ENCODE results near the gene PKM. TPM values are rescaled to one million over a fixed set of nuclear protein-coding genes. Genes with fewer than 3 reads are reported as not detected.
A peak's percentile ranks its signal among the peaks of the same experiment; 100 is the strongest.

PKM gene
- total and polyA plus RNA-seq, 2 experiments from 2014 or later: 2,427 to 2,534 TPM

- WGBS, 2 experiments (ENCODE audit: low coverage in 1 of 2, low lambda C conversion rate in 2 of 2, missing lambda C conversion rate in 2 of 2): 16 to 17% methylated on average over 11 to 12 of the region's 12 CpGs
- DNase-seq: no peak
- H3K9me2 ChIP-seq (ENCODE audit: insufficient read depth): no peaks in the 10 kb centered on the region
- no peak for TF ChIP-seq EZH2phosphoT487 (IDR thresholded peaks at IDR 0.05; ENCODE audit: insufficient read depth, low read depth)
- no peak for TF ChIP-seq EZH2 (IDR thresholded peaks at IDR 0.05; ENCODE audit: insufficient read depth, poor library complexity, severe bottlenecking)
- no peaks in the 10 kb centered on the region for H3K9me3 ChIP-seq (ENCODE audit: low read depth)
- H3K4me1 ChIP-seq (ENCODE audit: insufficient read depth): peaks cover 9% of the 10 kb centered on the region; the same call in 1 of the 2 replicates
- in situ Hi-C loops (cut with MboI): no loop called here
- H2AFZ ChIP-seq: peak overlapping the region; percentile 57
- H3K27ac ChIP-seq: no peak overlapping the region
- no peaks in the 10 kb centered on the region for H4K20me1 ChIP-seq (ENCODE audit: insufficient read depth)
- no peaks in the 10 kb centered on the region for H3F3A ChIP-seq (ENCODE audit: insufficient read depth)
- H3K9ac ChIP-seq: peak overlapping the region; percentile 23; the same call in 1 of the 2 replicates
- H3K79me2 ChIP-seq (ENCODE audit: insufficient read depth): no peaks in the 10 kb centered on the region
- no peaks in the 10 kb centered on the region for H3K36me3 ChIP-seq (ENCODE audit: low read depth)
- H3K4me2 ChIP-seq (ENCODE audit: unreplicated experiment): peak overlapping the region; percentile 58
- peak overlapping the region; percentile 53 for H3K4me3 ChIP-seq
- H3K27me3 ChIP-seq (replicated peaks; ENCODE audit: insufficient read depth): 0 out of 2 replicates have a peak, but pooled peaks cover 9% of the 10 kb centered on the region
Measured at GRCh38 chr15:72183781-72184164, 47.2 kb downstream of the PKM start.

- in situ Hi-C loops (cut with MboI): no loop called here
- no peak overlapping the region for H2AFZ ChIP-seq
- peaks cover 9% of the 10 kb centered on the region; the same call in 1 of the 2 replicates for H3K4me1 ChIP-seq (ENCODE audit: insufficient read depth)
- H3K79me2 ChIP-seq (ENCODE audit: insufficient read depth): no peaks in the 10 kb centered on the region
- H3K27ac ChIP-seq: no peak overlapping the region
- H3K9ac ChIP-seq: no peak overlapping the region
- no peak overlapping the region for H3K4me3 ChIP-seq
- WGBS, 2 experiments (ENCODE audit: low coverage in 1 of 2, low lambda C conversion rate in 2 of 2, missing lambda C conversion rate in 2 of 2): 88 to 94% methylated on average over 3 of the region's 3 CpGs
- H3K36me3 ChIP-seq (ENCODE audit: low read depth): no peaks in the 10 kb centered on the region
- H3K27me3 ChIP-seq (replicated peaks; ENCODE audit: insufficient read depth): 0 out of 2 replicates have a peak, but pooled peaks cover 9% of the 10 kb centered on the region
- no peak overlapping the region for H3K4me2 ChIP-seq (ENCODE audit: unreplicated experiment)
- no peaks in the 10 kb centered on the region for H3K9me3 ChIP-seq (ENCODE audit: low read depth)
- no peak for DNase-seq
- TF ChIP-seq EZH2 (IDR thresholded peaks at IDR 0.05; ENCODE audit: insufficient read depth, poor library complexity, severe bottlenecking) (no peak), EZH2phosphoT487 (IDR thresholded peaks at IDR 0.05; ENCODE audit: insufficient read depth, low read depth) (no peak)
- no peaks in the 10 kb centered on the region for H3F3A ChIP-seq (ENCODE audit: insufficient read depth)
- H4K20me1 ChIP-seq (ENCODE audit: insufficient read depth): no peaks in the 10 kb centered on the region
- no peaks in the 10 kb centered on the region for H3K9me2 ChIP-seq (ENCODE audit: insufficient read depth)
Measured at GRCh38 chr15:72182673-72183072, 48.3 kb downstream of the PKM start.

GRCh38 chr15:72182244-72182643 is 48.7 kb downstream of the PKM start:
- WGBS, 2 experiments (ENCODE audit: low coverage in 1 of 2, low lambda C conversion rate in 2 of 2, missing lambda C conversion rate in 2 of 2): 77 to 81% methylated on average over 3 of the region's 3 CpGs
- TF ChIP-seq EZH2phosphoT487 (IDR thresholded peaks at IDR 0.05; ENCODE audit: insufficient read depth, low read depth): no peak
- no peak for TF ChIP-seq EZH2 (IDR thresholded peaks at IDR 0.05; ENCODE audit: insufficient read depth, poor library complexity, severe bottlenecking)
- in situ Hi-C loops (cut with MboI): no loop called here
- Histone ChIP-seq H3K36me3 (ENCODE audit: low read depth) (no peaks in the 10 kb centered on the region), H3K79me2 (ENCODE audit: insufficient read depth) (no peaks in the 10 kb centered on the region), H3K27me3 (replicated peaks; ENCODE audit: insufficient read depth) (0 out of 2 replicates have a peak, but pooled peaks cover 9% of the 10 kb centered on the region), H3K9me3 (ENCODE audit: low read depth) (no peaks in the 10 kb centered on the region), H3K4me3 (no peak overlapping the region), H3K27ac (no peak overlapping the region), H3K9ac (no peak overlapping the region), H3K4me1 (ENCODE audit: insufficient read depth) (peaks cover 9% of the 10 kb centered on the region; the same call in 1 of the 2 replicates), H4K20me1 (ENCODE audit: insufficient read depth) (no peaks in the 10 kb centered on the region), H3K4me2 (ENCODE audit: unreplicated experiment) (no peak overlapping the region), H3K9me2 (ENCODE audit: insufficient read depth) (no peaks in the 10 kb centered on the region), H2AFZ (no peak overlapping the region), H3F3A (ENCODE audit: insufficient read depth) (no peaks in the 10 kb centered on the region)
- no peak for DNase-seq

GRCh38 chr15:72180761-72181324 is 50.1 kb downstream of the PKM start:
- TF ChIP-seq EZH2 (IDR thresholded peaks at IDR 0.05; ENCODE audit: insufficient read depth, poor library complexity, severe bottlenecking): no peak
- TF ChIP-seq EZH2phosphoT487 (IDR thresholded peaks at IDR 0.05; ENCODE audit: insufficient read depth, low read depth): no peak
- no peak overlapping the region for H3K4me2 ChIP-seq (ENCODE audit: unreplicated experiment)
- H2AFZ ChIP-seq: no peak overlapping the region
- no peaks in the 10 kb centered on the region for H3K36me3 ChIP-seq (ENCODE audit: low read depth)
- H3K4me3 ChIP-seq: no peak overlapping the region
- H3K27ac ChIP-seq: no peak overlapping the region
- no peak overlapping the region for H3K9ac ChIP-seq
- WGBS, 2 experiments (ENCODE audit: low coverage in 1 of 2, low lambda C conversion rate in 2 of 2, missing lambda C conversion rate in 2 of 2): 64 to 75% methylated on average over 5 of the region's 5 CpGs
- H3K27me3 ChIP-seq (replicated peaks; ENCODE audit: insufficient read depth): 0 out of 2 replicates have a peak, but pooled peaks cover 10% of the 10 kb centered on the region
- H3K9me2 ChIP-seq (ENCODE audit: insufficient read depth): no peaks in the 10 kb centered on the region
- no peaks in the 10 kb centered on the region for H3K79me2 ChIP-seq (ENCODE audit: insufficient read depth)
- no peaks in the 10 kb centered on the region for H4K20me1 ChIP-seq (ENCODE audit: insufficient read depth)
- in situ Hi-C loops (cut with MboI): no loop called here
- DNase-seq: no peak
- H3F3A ChIP-seq (ENCODE audit: insufficient read depth): no peaks in the 10 kb centered on the region
- H3K9me3 ChIP-seq (ENCODE audit: low read depth): no peaks in the 10 kb centered on the region
- peaks cover 9% of the 10 kb centered on the region; the same call in 1 of the 2 replicates for H3K4me1 ChIP-seq (ENCODE audit: insufficient read depth)

All from GM23248 (cell line).